OCI-LY7 (cell line): ENCODE measurements around the gene NCOA3. TPM values are rescaled to one million over a fixed set of nuclear protein-coding genes. Genes with fewer than 3 reads are reported as not detected.

Source experiments
- BruUV-seq: library from RNA; stranded (reverse); fragments of 400-500 nt; replicated peaks from 2 replicates; lab custom pipeline; 2021; lab: Mats Ljungman, UMichigan
- CTCF ChIA-PET: fragments of 300-600 bp; sonication (Branson Sonifier 250); formaldehyde crosslinking; loops from one replicate; lab custom pipeline; 2022; ENCODE audit warnings: antibody characterized with exemption; ENCODE audit not compliant: unreplicated experiment; lab: Charles Lee
- POLR2A ChIA-PET: fragments of 300-600 bp; sonication (Branson Sonifier 250); formaldehyde crosslinking; loops from one replicate; lab custom pipeline; 2022; ENCODE audit warnings: antibody characterized with exemption; lab: Charles Lee
- DNase-seq: peaks from one replicate; pipeline ENCODE4 v3.0.0-alpha.2; 2015; ENCODE audit warnings: low spot score
- H2AFZ ChIP-seq: fragments of 200-600 bp; sonication (generic), shearing (Covaris generic); 2 replicates; pipeline ENCODE4 v1.6.1; 2014; ENCODE audit warnings: mild to moderate bottlenecking, antibody characterized with exemption, low read length, moderate library complexity
- H3K27ac ChIP-seq: fragments of 200-600 bp; sonication (generic); 2 replicates; pipeline ENCODE4 v1.5.1; 2014; ENCODE audit warnings: mixed run types, low read depth, mild to moderate bottlenecking, moderate library complexity, low read length, inconsistent platforms; ENCODE audit not compliant: poor library complexity, severe bottlenecking
- H3K36me3 ChIP-seq: fragments of 200-600 bp; sonication (generic); 2 replicates; pipeline ENCODE4 v1.6.1; 2014; ENCODE audit warnings: mild to moderate bottlenecking, antibody characterized with exemption, low read length, moderate library complexity, mixed read lengths; ENCODE audit not compliant: insufficient read depth
- H3K4me1 ChIP-seq: fragments of 200-600 bp; sonication (generic); 2 replicates; pipeline ENCODE4 v1.5.1; 2014; ENCODE audit warnings: mild to moderate bottlenecking, low read length; ENCODE audit not compliant: insufficient read depth, poor library complexity, severe bottlenecking
- H3K4me2 ChIP-seq: fragments of 200-600 bp; sonication (generic); 2 replicates; pipeline ENCODE4 v1.6.1; 2014; ENCODE audit warnings: mild to moderate bottlenecking, low read length
- H3K4me3 ChIP-seq: fragments of 200-600 bp; sonication (generic); 2 replicates; pipeline ENCODE4 v1.5.1; 2014; ENCODE audit warnings: mild to moderate bottlenecking, low read depth, low read length; ENCODE audit not compliant: poor library complexity, severe bottlenecking
- H3K79me2 ChIP-seq: fragments of 200-600 bp; sonication (generic); 2 replicates; pipeline ENCODE4 v1.6.1; 2016; ENCODE audit warnings: low read depth, mild to moderate bottlenecking, low read length, moderate library complexity, mixed read lengths; ENCODE audit not compliant: insufficient read depth
- H3K9me2 ChIP-seq: fragments of 200-600 bp; sonication (generic); 2 replicates; pipeline ENCODE4 v1.6.1; 2016; ENCODE audit warnings: mild to moderate bottlenecking, low read length, mixed read lengths; ENCODE audit not compliant: insufficient read depth
- H3K9me3 ChIP-seq: fragments of 200-600 bp; sonication (generic); 2 replicates; pipeline ENCODE4 v1.6.1; 2014; ENCODE audit warnings: mild to moderate bottlenecking, mixed run types, low read length, mixed read lengths
- H4K20me1 ChIP-seq: fragments of 200-600 bp; sonication (generic); 2 replicates; pipeline ENCODE4 v1.6.1; 2014; ENCODE audit warnings: mild to moderate bottlenecking, antibody characterized with exemption, low read length, moderate library complexity, mixed read lengths; ENCODE audit not compliant: insufficient read depth
- CTCF ChIP-seq: fragments of 200-600 bp; sonication (generic); conservative IDR thresholded peaks from 2 replicates; pipeline ENCODE4 v1.5.1; 2014; ENCODE audit warnings: mild to moderate bottlenecking, antibody characterized with exemption, low read length, moderate library complexity, mixed read lengths
- EZH2phosphoT487 ChIP-seq: fragments of 200-600 bp; sonication (generic); IDR thresholded peaks from 2 replicates; pipeline ENCODE4 v1.6.1; 2018; ENCODE audit warnings: low read depth, borderline replicate concordance, mild to moderate bottlenecking, mixed run types, antibody characterized with exemption, low read length, moderate library complexity, mixed read lengths
- intact Hi-C: fragments of 100-400 bp; cut with micrococcal nuclease; formaldehyde crosslinking; loops from one replicate; pipeline ENCODE4 v1.10.0; 2022; ENCODE audit not compliant: unreplicated experiment
- total RNA-seq, 2 experiments: library from RNA; depleted of rRNA in 1 of 2; stranded (reverse); fragments of >200 nt in 1 of 2; shearing (Covaris generic) in 1 of 2; gene quantifications; 2 replicates each; pipeline ENCODE4 v1.2.3, GENCODE V29; 2014 to 2022

The NCOA3 gene
- total RNA-seq, 2 experiments from 2014 or later: 50.5 to 75.6 TPM

- TF ChIP-seq EZH2phosphoT487 (no peak), CTCF (no peak)
- CTCF ChIA-PET: no interaction called here
Measured at GRCh38 chr20:47610247-47610944, 108.7 kb downstream of the NCOA3 start.

GRCh38 chr20:47610945-47611250 is 109.2 kb downstream of the NCOA3 start:
- intact Hi-C loops: no loop called here
- TF ChIP-seq CTCF (no peak), EZH2phosphoT487 (no peak)
- DNase-seq: no peak
- Histone ChIP-seq H3K79me2 (peaks cover 95% of the 10 kb centered on the region), H4K20me1 (peaks cover 7% of the 10 kb centered on the region; the same call in 1 of the 2 replicates), H3K9me3 (no peaks in the 10 kb centered on the region; the same call in 1 of the 2 replicates), H3K4me2 (no peak overlapping the region), H3K4me3 (no peak overlapping the region), H3K36me3 (peaks cover 50% of the 10 kb centered on the region), H3K9me2 (no peaks in the 10 kb centered on the region), H3K4me1 (peaks cover 37% of the 10 kb centered on the region), H3K27ac (peak overlapping the region; percentile 6), H2AFZ (no peak overlapping the region)
- ChIA-PET POLR2A (interaction anchor here (0.6 to 2.6 kb wide), 8 partner anchors 9 to 124 kb away, joined by 3 to 9 read pairs (median 4); partner anchors contain the start of gene NCOA3), CTCF (no interaction called here)
- BruUV-seq: no TSS peak

More at GRCh38 chr20:47610247-47610944, 108.7 kb downstream of the NCOA3 start:
- BruUV-seq: no TSS peak
- no peaks in the 10 kb centered on the region; the same call in 1 of the 2 replicates for H3K9me3 ChIP-seq
- peak; percentile 37 for DNase-seq
- H2AFZ ChIP-seq: no peak overlapping the region
- H3K4me1 ChIP-seq: peaks cover 37% of the 10 kb centered on the region
- H3K9me2 ChIP-seq: no peaks in the 10 kb centered on the region
- H3K36me3 ChIP-seq: peaks cover 49% of the 10 kb centered on the region
- intact Hi-C loops: no loop called here
- peaks cover 7% of the 10 kb centered on the region; the same call in 1 of the 2 replicates for H4K20me1 ChIP-seq
- POLR2A ChIA-PET: interaction anchor here (0.6 to 2.6 kb wide), 10 partner anchors 8 to 124 kb away, joined by 3 to 9 read pairs (median 4); partner anchors contain the start of gene NCOA3
- peak overlapping the region; percentile 6 for H3K27ac ChIP-seq
- H3K4me3 ChIP-seq: no peak overlapping the region
- H3K79me2 ChIP-seq: peaks cover 97% of the 10 kb centered on the region
- H3K4me2 ChIP-seq: no peak overlapping the region

- Histone ChIP-seq H3K4me1 (peaks cover 41% of the 10 kb centered on the region), H3K4me3 (no peak overlapping the region), H2AFZ (no peak overlapping the region), H4K20me1 (peaks cover 7% of the 10 kb centered on the region; the same call in 1 of the 2 replicates), H3K9me3 (no peaks in the 10 kb centered on the region; the same call in 1 of the 2 replicates), H3K27ac (peak overlapping the region; percentile 25), H3K4me2 (0 out of 2 replicates have a peak overlapping the region, but pooled peaks have one; percentile 31), H3K9me2 (no peaks in the 10 kb centered on the region), H3K79me2 (peaks cover 91% of the 10 kb centered on the region), H3K36me3 (peaks cover 42% of the 10 kb centered on the region)
- ChIA-PET CTCF (interaction anchor here (0.5 kb wide), 2 partner anchors 45 to 130 kb away, joined by 3 to 4 read pairs; no protein-coding TSS in a partner anchor), POLR2A (interaction anchor here (1.8 kb wide), 1 partner anchor 10 kb away, joined by 11 read pairs; no protein-coding TSS in a partner anchor)
- intact Hi-C loops: no loop called here
- BruUV-seq: no TSS peak
- no peak for DNase-seq
- no peak for TF ChIP-seq CTCF
- no peak for TF ChIP-seq EZH2phosphoT487
Measured at GRCh38 chr20:47611785-47612184, 110.1 kb downstream of the NCOA3 start.
